DND-41 (cell line): ENCODE data around the gene WNK2.
A peak's percentile ranks its signal among the peaks of the same experiment; 100 is the strongest.

ENCODE experiments used
- ATAC-seq: fragments of 200-7000 bp; cut with Tn5 transposase; 3 replicates; pipeline ENCODE4 v1.9.1; 2021; ENCODE audit warnings: low read depth; ENCODE audit not compliant: insufficient read depth
- DNase-seq: peaks from one replicate; pipeline ENCODE4 v3.0.0-alpha.2; 2020
- H2AFZ ChIP-seq: 2 replicates; pipeline ENCODE4 v1.6.0; 2012; ENCODE audit warnings: low read depth, low read length
- H3K27ac ChIP-seq: 2 replicates; pipeline ENCODE4 v1.5.1; 2012; ENCODE audit warnings: low read length, inconsistent platforms
- H3K27me3 ChIP-seq: fragments of 200-600 bp; sonication (generic); 2 replicates; pipeline ENCODE4 v1.6.0; 2012; ENCODE audit warnings: low read length, mild to moderate bottlenecking, inconsistent platforms; ENCODE audit not compliant: insufficient read depth, poor library complexity
- H3K36me3 ChIP-seq: 2 replicates; pipeline ENCODE4 v1.5.1; 2012; ENCODE audit warnings: low read length, inconsistent platforms; ENCODE audit not compliant: insufficient read depth
- H3K4me1 ChIP-seq: 2 replicates; pipeline ENCODE4 v1.5.1; 2012; ENCODE audit warnings: mild to moderate bottlenecking, low read length; ENCODE audit not compliant: insufficient read depth
- H3K4me2 ChIP-seq: 2 replicates; pipeline ENCODE4 v1.6.0; 2012; ENCODE audit warnings: mild to moderate bottlenecking, moderate library complexity, low read length, inconsistent platforms; ENCODE audit not compliant: insufficient read depth
- H3K4me3 ChIP-seq, 2 experiments: fragments of 200-600 bp in 1 of 2; shearing (Covaris generic) in 1 of 2; 2 replicates each; pipeline ENCODE4 v1.5.1; 2012 to 2016; ENCODE audit warnings: inconsistent platforms in 2 of 2, low read length in 2 of 2, mild to moderate bottlenecking in 2 of 2, low read depth in 1 of 2, moderate library complexity in 1 of 2
- H3K79me2 ChIP-seq: 2 replicates; pipeline ENCODE4 v1.6.0; 2012; ENCODE audit warnings: low read length, inconsistent platforms; ENCODE audit not compliant: insufficient read depth
- H3K9ac ChIP-seq: 2 replicates; pipeline ENCODE4 v1.6.0; 2012; ENCODE audit warnings: low read depth, mild to moderate bottlenecking, inconsistent platforms, low read length, moderate library complexity
- H3K9me3 ChIP-seq: 2 replicates; pipeline ENCODE4 v1.5.1; 2012; ENCODE audit warnings: low read length, moderate library complexity, mild to moderate bottlenecking, inconsistent platforms; ENCODE audit not compliant: insufficient read depth, severe bottlenecking
- H4K20me1 ChIP-seq: 2 replicates; pipeline ENCODE4 v1.6.0; 2012; ENCODE audit warnings: low read length; ENCODE audit not compliant: insufficient read depth
- CTCF ChIP-seq: IDR thresholded peaks from 2 replicates; pipeline ENCODE4 v1.5.1; 2012; ENCODE audit warnings: borderline replicate concordance, low read length, moderate library complexity, mild to moderate bottlenecking; ENCODE audit not compliant: poor library complexity, severe bottlenecking; ENCODE audit errors: extremely low read depth
- EZH2 ChIP-seq: IDR thresholded peaks from 3 replicates; pipeline ENCODE4 v1.6.1; 2012; ENCODE audit warnings: borderline replicate concordance, low read depth, mild to moderate bottlenecking, moderate library complexity, low read length, inconsistent platforms; ENCODE audit not compliant: severe bottlenecking

WNK2 gene

GRCh38 chr9:93270976-93271375 is 87.0 kb downstream of the WNK2 start:
- H3K9me3 ChIP-seq: no peaks in the 10 kb centered on the region
- no peak overlapping the region for H2AFZ ChIP-seq
- ATAC-seq (no peak), DNase-seq (no peak)
- no peak for TF ChIP-seq CTCF
- TF ChIP-seq EZH2: no peak
- H3K27me3 ChIP-seq: no peaks in the 10 kb centered on the region
- H3K4me3 ChIP-seq: no peak overlapping the region
- peaks cover 45% of the 10 kb centered on the region for H3K4me1 ChIP-seq
- H3K36me3 ChIP-seq: no peaks in the 10 kb centered on the region
- no peak overlapping the region for H3K27ac ChIP-seq
- no peak overlapping the region for H3K9ac ChIP-seq
- H3K4me2 ChIP-seq: no peak overlapping the region
- H3K79me2 ChIP-seq: no peaks in the 10 kb centered on the region
- H4K20me1 ChIP-seq: no peaks in the 10 kb centered on the region

- H3K36me3 ChIP-seq: no peaks in the 10 kb centered on the region
- no peaks in the 10 kb centered on the region for H3K79me2 ChIP-seq
- H3K4me1 ChIP-seq: no peaks in the 10 kb centered on the region
- no peak for ATAC-seq
- H3K4me2 ChIP-seq: no peak overlapping the region
- no peaks in the 10 kb centered on the region for H3K9me3 ChIP-seq
- TF ChIP-seq EZH2 (no peak), CTCF (peak; percentile 4)
- no peaks in the 10 kb centered on the region for H3K27me3 ChIP-seq
- no peak overlapping the region for H3K27ac ChIP-seq
- H3K4me3 ChIP-seq: no peak overlapping the region
- H3K9ac ChIP-seq: no peak overlapping the region
- H4K20me1 ChIP-seq: no peaks in the 10 kb centered on the region
- no peak overlapping the region for H2AFZ ChIP-seq
- DNase-seq: no peak
Measured at GRCh38 chr9:93276973-93277372, 93.0 kb downstream of the WNK2 start.

GRCh38 chr9:93278144-93278543 is 94.2 kb downstream of the WNK2 start:
- H3K27me3 ChIP-seq: no peaks in the 10 kb centered on the region
- H3K79me2 ChIP-seq: no peaks in the 10 kb centered on the region
- H3K27ac ChIP-seq: no peak overlapping the region
- TF ChIP-seq CTCF (no peak), EZH2 (no peak)
- ATAC-seq: no peak
- H3K9me3 ChIP-seq: no peaks in the 10 kb centered on the region
- no peak overlapping the region for H2AFZ ChIP-seq
- no peak for DNase-seq
- H3K4me2 ChIP-seq: no peak overlapping the region
- H3K9ac ChIP-seq: no peak overlapping the region
- no peak overlapping the region for H3K4me3 ChIP-seq
- no peaks in the 10 kb centered on the region for H3K36me3 ChIP-seq
- no peaks in the 10 kb centered on the region for H4K20me1 ChIP-seq
- no peaks in the 10 kb centered on the region for H3K4me1 ChIP-seq

GRCh38 chr9:93280661-93281259 is 96.8 kb downstream of the WNK2 start:
- Histone ChIP-seq H2AFZ (no peak overlapping the region), H3K4me2 (no peak overlapping the region), H3K27ac (no peak overlapping the region), H3K4me1 (no peaks in the 10 kb centered on the region), H3K4me3 (no peak overlapping the region), H3K9ac (no peak overlapping the region), H3K79me2 (no peaks in the 10 kb centered on the region), H3K36me3 (no peaks in the 10 kb centered on the region), H3K27me3 (peaks cover 2% of the 10 kb centered on the region), H3K9me3 (no peaks in the 10 kb centered on the region), H4K20me1 (no peaks in the 10 kb centered on the region)
- DNase-seq: no peak
- ATAC-seq: no peak
- TF ChIP-seq EZH2: no peak
- no peak for TF ChIP-seq CTCF
